Posterior cingulate gyrus (tissue), 11 donors: ENCODE measurements around the gene ANKH.

ENCODE experiments used
- DNase-seq, 10 donors: peaks; one replicate each; pipeline versions ENCODE4 v3.0.0 to v3.0.0-alpha.2; 2020 to 2021; ENCODE audit warnings: mixed read lengths in 3 of 10
- intact Hi-C: fragments of 100-400 bp; cut with DNase I; formaldehyde crosslinking; loops from one replicate; pipeline ENCODE4 v1.15.1; 2023

The ANKH gene

GRCh38 chr5:14771972-14772371, 99.6 kb downstream of the ANKH start:
- intact Hi-C loops, result no loop called here

GRCh38 chr5:14771189-14771588, 100.4 kb downstream of the ANKH start:
- no peak for DNase-seq
- intact Hi-C loops, result no loop called here

More at GRCh38 chr5:14771972-14772371, 99.6 kb downstream of the ANKH start:
- no peak for DNase-seq

GRCh38 chr5:14768508-14769365, 102.8 kb downstream of the ANKH start:
- DNase-seq, result no peak
- intact Hi-C loops, result no loop called here

GRCh38 chr5:14767735-14768507, 103.7 kb downstream of the ANKH start:
- intact Hi-C loops, result no loop called here
- no peak for DNase-seq

- DNase-seq, result no peak
- intact Hi-C loops, result no loop called here
Observed at GRCh38 chr5:14767053-14767452, 104.5 kb downstream of the ANKH start.

GRCh38 chr5:14766584-14766983, 105.0 kb downstream of the ANKH start:
- no peak for DNase-seq

GRCh38 chr5:14765587-14765986, 106.0 kb downstream of the ANKH start:
- no peak for DNase-seq
- intact Hi-C loops, result no loop called here

More at GRCh38 chr5:14766584-14766983, 105.0 kb downstream of the ANKH start:
- intact Hi-C loops, result no loop called here

- intact Hi-C loops, result no loop called here
- DNase-seq, result no peak
Observed at GRCh38 chr5:14762549-14763216, 108.9 kb downstream of the ANKH start.

GRCh38 chr5:14760548-14761002, 111.0 kb downstream of the ANKH start:
- DNase-seq, result peak in 1 of 10 donors; percentile 14
- intact Hi-C loops, result no loop called here

GRCh38 chr5:14759744-14760547, 111.6 kb downstream of the ANKH start:
- intact Hi-C loops, result no loop called here
- DNase-seq, result no peak

GRCh38 chr5:14757850-14758249, 113.7 kb downstream of the ANKH start:
- intact Hi-C loops, result no loop called here
- no peak for DNase-seq

- intact Hi-C loops, result no loop called here
Observed at GRCh38 chr5:14756478-14756877, 115.1 kb downstream of the ANKH start.

GRCh38 chr5:14753947-14754346, 117.6 kb downstream of the ANKH start:
- intact Hi-C loops, result no loop called here
- DNase-seq, result peak in 4 of 10 donors; percentile 35 to 86 (median 50)

More at GRCh38 chr5:14756478-14756877, 115.1 kb downstream of the ANKH start:
- DNase-seq, result no peak

- intact Hi-C loops, result no loop called here
- DNase-seq, result no peak
Observed at GRCh38 chr5:14753292-14753691, 118.3 kb downstream of the ANKH start.

- no peak for DNase-seq
- intact Hi-C loops, result no loop called here
Observed at GRCh38 chr5:14752497-14753071, 119.0 kb downstream of the ANKH start.

GRCh38 chr5:14750712-14751111, 120.9 kb downstream of the ANKH start:
- intact Hi-C loops, result no loop called here

GRCh38 chr5:14749579-14750101, 121.9 kb downstream of the ANKH start:
- no peak for DNase-seq

More at GRCh38 chr5:14750712-14751111, 120.9 kb downstream of the ANKH start:
- no peak for DNase-seq

GRCh38 chr5:14748180-14748900, 123.2 kb downstream of the ANKH start:
- intact Hi-C loops, result no loop called here

More at GRCh38 chr5:14749579-14750101, 121.9 kb downstream of the ANKH start:
- intact Hi-C loops, result no loop called here

GRCh38 chr5:14745753-14746152, 125.8 kb downstream of the ANKH start:
- intact Hi-C loops, result no loop called here
- DNase-seq, result peak in 1 of 10 donors; percentile 64

More at GRCh38 chr5:14748180-14748900, 123.2 kb downstream of the ANKH start:
- DNase-seq, result no peak
